ENCODE results near the gene TNIK. TPM values are rescaled to one million over a fixed set of nuclear protein-coding genes. Genes with fewer than 3 reads are reported as not detected.

TNIK gene
- total and polyA plus RNA-seq, 10 of the 15 experiments (the other 5 are each of a cell fraction or from before 2014, with no cell fraction given) = 13.9 to 74.3 (median 48.2) TPM

- TF ChIP-seq MEF2B (IDR thresholded peaks at IDR 0.05; ENCODE audit: partially characterized antibody, poor library complexity, severe bottlenecking) = no peak
- no peak for TF ChIP-seq YBX1 (IDR thresholded peaks at IDR 0.05)
- no peak for TF ChIP-seq ZNF592 (IDR thresholded peaks at IDR 0.05)
These were observed 232.8 kb downstream of the TNIK start (continued) for GRCh38 chr3:171227359-171227758.

- peaks cover 17% of the 10 kb centered on the region for H3K79me2 ChIP-seq (ENCODE audit: control insufficient read depth, insufficient read depth, low read length)
- ChIA-PET RAD21 (ENCODE audit: unreplicated experiment) (no interaction called here), CTCF (no interaction called here), POLR2A (no interaction called here), SMC1A (ENCODE audit: uncharacterized antibody, unreplicated experiment) (interaction anchor here (1.4 to 2.5 kb wide), 4 partner anchors 28 to 83 kb away, joined by 3 to 9 read pairs (median 6); no protein-coding TSS in a partner anchor)
- FAIRE-seq (no peak), ATAC-seq (no peak), DNase-seq (ENCODE audit: low read depth, low spot score) (no peak)
- WGBS (ENCODE audit: insufficient coverage, insufficient replicate concordance, low lambda C conversion rate, missing lambda C conversion rate) = 79% methylated on average over 2 of the region's 2 CpGs
- peaks cover 15% of the 10 kb centered on the region for H3K9me3 ChIP-seq (replicated peaks; ENCODE audit: control insufficient read depth, insufficient read depth, low read length)
- in situ Hi-C loops (cut with MboI) = no loop called here
- intact Hi-C loops (cut with micrococcal nuclease; ENCODE audit: unreplicated experiment) = no loop called here
- peaks cover 14% of the 10 kb centered on the region for H3K4me1 ChIP-seq (ENCODE audit: control insufficient read depth, insufficient read depth, low read length)
- H4K20me1 ChIP-seq (ENCODE audit: control insufficient read depth, insufficient read depth) = no peaks in the 10 kb centered on the region
- no peak overlapping the region for H3K9ac ChIP-seq (ENCODE audit: control insufficient read depth, insufficient read depth, low read length)
- no peaks in the 10 kb centered on the region for H3K27me3 ChIP-seq (replicated peaks in 1 of 2; ENCODE audit: control insufficient read depth in 2 of 2, insufficient read depth in 2 of 2, low read length in 1 of 2)
- no peak overlapping the region for H3K27ac ChIP-seq (ENCODE audit: control insufficient read depth, insufficient read depth)
- BruUV-seq (replicated peaks) = no TSS peak
- no peak for TF ChIP-seq SIN3A (IDR thresholded peaks at IDR 0.05; ENCODE audit: low read depth, low read length)
- no peak for TF ChIP-seq POLR2AphosphoS2 (IDR thresholded peaks at IDR 0.05; ENCODE audit: low read depth, low read length)
- no peak for TF ChIP-seq ZBTB40 (IDR thresholded peaks at IDR 0.05; ENCODE audit: borderline replicate concordance)
- TF ChIP-seq CHD1 (IDR thresholded peaks at IDR 0.05; ENCODE audit: low read depth, low read length) = no peak
- no peak for TF ChIP-seq GABPA (IDR thresholded peaks at IDR 0.05; ENCODE audit: low read depth)
- no peak for TF ChIP-seq TAF1 (IDR thresholded peaks at IDR 0.05; ENCODE audit: borderline replicate concordance, low read depth, low read length)
- peaks cover 3 to 22% of the 10 kb centered on the region in 2 experiments for H3K36me3 ChIP-seq (ENCODE audit: control insufficient read depth in 2 of 2, insufficient read depth in 2 of 2, low read length in 1 of 2)
- H2AFZ ChIP-seq (ENCODE audit: control insufficient read depth, low read depth, low read length) = no peak overlapping the region
- no peak overlapping the region for H3K4me3 ChIP-seq
- no peak overlapping the region for H3K4me2 ChIP-seq (ENCODE audit: control insufficient read depth, insufficient read depth)
These were observed 233.4 kb downstream of the TNIK start for GRCh38 chr3:171226794-171227193.

All from GM12878 (cell line).